ENCODE measurements around the gene DRICH1.
"Not testable (repeated sequence)": the region's sequence is repeated elsewhere in the genome, so short reads cannot be mapped to it uniquely, and the experiment has no call there.

The DRICH1 gene

DNA sequence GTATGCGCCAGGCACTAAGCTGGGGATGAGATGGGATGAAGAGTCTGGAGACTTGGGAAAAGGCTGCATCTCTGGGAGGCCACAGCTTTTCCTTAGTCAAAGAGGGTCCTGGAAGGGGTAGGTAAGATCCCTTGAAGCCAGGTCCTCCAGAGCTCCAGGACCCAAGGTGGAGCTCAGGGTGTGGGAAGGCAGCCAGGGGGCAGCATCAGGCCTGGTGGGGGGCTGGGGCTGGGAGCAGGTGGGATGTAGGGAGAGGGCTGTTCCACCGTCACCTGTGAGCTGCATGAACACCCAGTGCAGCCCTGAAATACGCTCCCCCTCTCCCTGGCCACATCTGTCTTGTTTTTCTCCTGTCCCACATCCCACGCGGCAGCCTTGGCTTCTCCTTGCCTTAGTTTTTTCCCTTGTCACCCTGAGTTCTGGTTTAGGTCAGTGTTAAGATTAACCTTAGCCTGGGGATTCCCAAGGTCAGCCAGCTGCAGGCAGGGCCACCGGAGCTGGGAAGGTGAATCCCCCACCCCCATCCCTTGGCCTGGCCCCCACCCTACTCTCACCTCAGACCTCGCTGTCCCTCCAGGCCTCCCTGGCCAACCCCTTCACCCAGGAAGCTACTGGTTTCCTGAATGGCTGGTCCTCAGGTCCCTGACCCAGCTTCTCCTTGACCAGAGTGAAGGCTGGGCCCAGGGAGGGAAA lies 34.4 kb downstream of the DRICH1 start:
- not testable (repeated sequence) for DNase-seq

DNA sequence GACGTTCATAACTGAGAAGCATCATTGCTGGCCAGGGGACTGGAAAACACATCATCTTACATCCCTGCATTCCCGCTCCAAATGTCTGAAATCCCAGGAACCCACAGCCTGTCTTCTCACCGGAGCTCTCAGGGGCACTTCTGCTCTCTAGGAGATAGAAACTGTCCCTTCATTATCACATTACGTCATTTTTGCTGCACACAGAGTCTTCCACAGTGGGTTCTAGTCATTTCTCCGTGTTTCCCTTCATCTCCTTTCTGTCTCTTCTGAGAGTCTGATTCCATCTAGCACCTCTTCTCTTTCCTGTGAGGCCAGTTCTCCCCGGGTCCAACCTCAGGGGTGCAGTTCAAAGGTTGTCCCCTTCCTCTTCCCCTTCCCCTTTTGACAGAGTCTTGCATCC lies 36.2 kb downstream of the DRICH1 start:
- DNase-seq, result not testable (repeated sequence)

DNA sequence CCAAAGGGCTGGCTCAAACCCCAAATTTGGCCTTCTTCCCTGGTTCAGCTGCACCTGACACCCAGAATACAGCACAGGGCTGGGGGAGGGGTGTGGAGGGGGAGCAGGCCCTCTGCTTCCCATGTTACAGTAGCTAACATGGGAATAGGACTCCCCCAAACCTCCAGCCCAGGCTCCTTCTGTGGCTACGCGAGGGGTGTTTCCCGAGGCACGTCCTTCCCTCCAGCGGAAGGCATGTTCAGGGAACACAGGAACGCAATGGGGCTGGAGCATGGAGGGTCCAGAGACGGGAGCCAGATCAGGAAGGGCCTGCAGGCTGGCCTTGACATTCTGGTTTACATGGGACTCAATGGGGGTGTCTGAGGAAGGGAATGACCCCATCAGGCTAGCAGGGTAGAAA lies 40.3 kb downstream of the DRICH1 start:
- no peak for DNase-seq

DNA sequence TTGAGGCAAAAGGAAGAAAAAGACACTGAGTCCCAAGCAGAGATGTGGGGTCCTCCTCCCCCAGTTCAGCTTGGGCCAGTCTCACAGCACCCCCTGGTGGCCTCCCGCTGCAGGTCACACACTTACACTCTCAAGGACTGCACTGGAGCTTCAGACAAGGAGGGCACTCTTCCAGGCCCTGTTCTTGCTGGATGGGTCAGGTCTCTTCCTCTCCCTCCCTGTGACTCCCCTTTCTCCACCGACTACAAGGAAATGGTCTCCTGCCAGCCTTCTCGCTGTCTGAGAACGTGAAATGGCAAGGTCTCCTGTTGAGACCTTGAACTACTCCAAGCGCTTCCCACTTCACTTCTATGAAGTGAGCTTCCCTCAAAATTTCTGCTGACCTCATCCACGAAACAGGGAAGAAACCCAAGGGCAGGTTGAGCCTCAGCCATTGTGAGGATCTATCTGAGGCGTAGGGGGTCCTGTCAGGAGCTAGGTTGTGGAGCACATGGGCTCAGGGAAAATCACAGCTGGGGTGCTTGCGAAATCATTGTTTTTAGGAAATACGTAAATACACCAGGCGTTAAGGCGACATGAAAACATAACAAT lies 40.8 kb downstream of the DRICH1 start:
- DNase-seq, result peak; percentile 24

DNA sequence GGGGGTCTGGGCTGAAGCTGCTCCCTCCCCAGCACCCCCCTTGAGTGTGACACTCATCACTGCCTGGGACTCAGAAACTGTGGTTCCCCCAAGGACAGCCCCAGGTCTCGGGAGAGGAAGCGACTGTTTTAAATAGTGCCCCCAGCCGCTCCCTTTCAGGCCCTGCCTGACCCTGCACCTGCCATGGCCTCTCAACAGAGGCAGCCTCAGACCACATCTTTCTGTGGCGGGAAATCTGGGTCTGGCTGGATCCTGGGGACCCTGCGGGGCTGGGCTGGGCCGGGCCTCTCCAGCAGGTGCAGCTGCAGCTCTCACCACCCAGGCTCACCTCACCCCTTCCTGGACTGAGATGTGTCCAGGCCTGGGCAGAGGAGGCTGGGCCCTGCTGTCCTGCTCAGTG lies 48.3 kb downstream of the DRICH1 start:
- DNase-seq, result no peak

DNA sequence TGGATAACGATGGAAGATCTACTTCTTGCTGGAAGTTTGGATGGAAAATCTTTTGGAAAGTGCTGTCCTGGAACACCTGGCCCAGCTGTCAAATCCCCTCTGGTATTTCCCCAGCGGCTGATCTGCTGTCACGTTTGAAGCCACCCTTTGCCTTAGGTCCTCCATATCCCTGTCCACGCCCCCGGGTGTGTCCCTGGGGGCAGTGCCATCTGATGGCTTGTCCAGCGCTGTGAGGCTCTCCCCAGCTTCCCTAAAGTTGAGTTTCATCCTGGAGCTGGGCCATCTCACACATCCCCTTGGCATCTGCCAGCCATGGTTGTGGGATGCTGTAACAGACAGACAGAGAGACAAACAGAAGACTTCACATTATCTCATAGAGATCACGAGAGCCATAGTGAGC lies 49.0 kb downstream of the DRICH1 start:
- DNase-seq, result no peak

DNA sequence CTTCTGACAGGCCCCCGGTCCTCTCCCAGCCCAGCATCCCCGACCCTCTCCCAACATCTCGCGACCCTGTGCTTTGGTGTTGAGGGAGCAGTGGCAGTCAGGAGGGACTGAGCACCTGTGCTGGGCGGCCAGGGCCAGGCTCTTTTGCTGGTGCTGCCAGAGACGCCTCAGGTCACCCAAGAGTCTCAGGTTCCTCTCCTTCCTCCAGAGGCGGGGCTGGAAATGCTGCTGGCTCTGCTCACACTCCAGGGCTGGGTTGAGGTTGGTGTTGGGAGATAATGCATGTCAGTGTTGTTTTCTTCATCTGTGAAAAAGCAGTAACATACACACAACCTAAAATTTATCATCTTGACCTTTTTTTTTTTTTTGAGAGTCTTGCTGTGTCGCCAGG lies 50.9 kb downstream of the DRICH1 start:
- DNase-seq, result no peak

DNA sequence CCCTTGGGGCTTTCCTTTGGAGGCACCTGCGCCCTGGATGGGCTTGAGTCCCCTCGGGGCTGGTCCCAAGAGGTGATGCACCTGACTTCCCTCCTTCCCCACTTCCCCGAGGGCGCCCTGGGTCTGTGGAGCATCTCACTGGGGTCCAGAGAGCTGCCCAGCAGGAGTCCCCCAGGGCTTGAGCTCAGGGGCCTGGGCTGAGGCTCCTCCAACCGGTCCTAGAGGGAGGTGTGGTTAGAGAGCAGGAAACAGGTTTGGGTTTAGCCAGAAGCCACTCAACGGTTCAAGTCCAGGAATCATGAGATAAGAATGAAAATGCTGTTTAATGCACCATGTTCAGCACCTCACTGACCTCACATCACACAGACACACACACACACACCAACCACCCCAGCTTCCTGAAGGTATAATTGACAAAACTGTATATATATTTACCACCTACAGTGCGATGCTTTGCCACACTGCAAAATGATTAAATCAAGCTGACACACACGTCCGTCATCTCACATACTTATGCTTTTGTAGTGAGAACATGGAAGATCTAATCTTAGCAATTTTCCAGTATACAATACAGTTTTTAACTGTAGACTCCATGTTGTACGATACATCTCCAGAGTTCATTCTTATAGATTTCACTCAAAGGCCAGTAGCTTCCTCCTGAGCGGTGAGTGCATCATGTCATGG lies 51.4 kb downstream of the DRICH1 start:
- DNase-seq, result no peak

DNA sequence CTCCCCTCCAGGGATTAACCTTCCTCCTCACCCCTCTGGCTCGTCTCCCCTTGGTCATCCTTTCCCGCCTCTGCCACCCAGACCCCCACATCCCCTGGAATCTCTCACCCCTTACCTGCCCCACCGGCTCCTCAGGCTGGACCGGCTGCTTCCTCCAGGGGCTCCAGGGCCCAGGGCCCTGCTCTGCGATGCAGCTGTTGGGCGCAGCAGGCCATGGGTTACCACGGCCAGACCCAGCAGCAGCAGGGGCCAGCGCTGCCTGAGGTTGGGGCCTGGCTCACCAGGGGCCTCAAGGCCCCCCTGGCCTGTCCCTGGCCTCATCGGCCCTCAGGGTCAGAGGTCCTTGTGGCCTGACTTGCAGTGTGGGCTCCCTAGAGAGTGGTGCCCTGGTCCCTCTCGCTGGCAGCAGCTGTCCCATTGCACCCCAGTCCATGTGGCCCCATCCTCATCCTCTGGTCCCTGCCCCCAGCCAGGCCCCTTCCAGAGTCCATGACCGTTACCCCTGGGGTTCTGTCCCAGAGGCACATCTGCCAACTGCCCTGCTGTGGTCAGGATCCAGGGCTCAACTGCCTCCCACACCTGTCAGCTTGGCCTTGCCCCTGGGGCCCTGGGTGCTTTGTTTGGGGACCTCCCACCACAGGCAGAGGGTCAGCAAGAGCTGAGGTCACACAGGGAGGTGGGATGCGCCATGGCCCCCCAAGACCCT lies 52.1 kb downstream of the DRICH1 start, which contains the start of gene IGLL1:
IGLL1 (minus strand) TSS at position 421 of the 706 bp plus-strand sequence; CDS start at position 321, 100 bp downstream.
- no peak for DNase-seq

DNA sequence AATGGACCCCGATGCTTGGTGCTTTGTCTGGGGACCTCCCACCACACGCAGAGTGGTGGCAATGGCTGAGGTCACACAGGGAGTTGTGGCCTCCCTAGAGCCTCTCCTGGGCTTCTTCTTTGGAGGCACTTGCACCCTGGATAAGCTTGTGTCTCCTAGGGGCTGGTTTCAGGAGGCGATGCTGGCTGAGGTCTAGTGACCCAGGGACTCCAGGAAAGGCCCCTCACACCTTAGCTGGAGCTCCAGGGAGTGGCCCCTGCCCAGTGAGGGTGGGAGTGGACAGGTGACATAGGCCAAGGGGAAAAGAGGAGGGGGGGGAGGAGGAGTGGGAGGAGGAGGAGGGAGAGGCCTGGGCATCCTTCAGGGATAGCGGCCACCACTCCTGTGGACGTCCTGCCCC lies 52.8 kb downstream of the DRICH1 start:
- no peak for DNase-seq

DNA sequence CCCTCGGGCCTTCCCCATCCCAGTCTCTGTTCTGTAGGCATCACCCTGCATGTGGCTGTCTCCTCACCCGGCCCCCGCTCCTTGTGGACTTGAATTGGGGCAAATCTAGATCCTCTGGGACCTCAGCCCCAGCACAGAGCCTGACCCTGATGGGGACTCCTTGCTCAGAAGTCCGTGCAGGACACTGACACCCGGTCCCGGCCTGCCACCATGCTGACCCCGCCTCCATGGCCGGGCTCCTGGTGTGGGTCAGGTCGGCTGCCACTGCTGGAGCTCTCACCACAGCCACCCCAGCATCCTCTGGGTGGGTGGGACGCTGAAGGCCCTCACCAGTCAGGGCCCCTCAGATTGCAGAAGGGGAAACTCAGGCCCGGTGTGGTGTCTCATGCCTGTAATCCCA lies 53.8 kb downstream of the DRICH1 start:
- no peak for DNase-seq

DNA sequence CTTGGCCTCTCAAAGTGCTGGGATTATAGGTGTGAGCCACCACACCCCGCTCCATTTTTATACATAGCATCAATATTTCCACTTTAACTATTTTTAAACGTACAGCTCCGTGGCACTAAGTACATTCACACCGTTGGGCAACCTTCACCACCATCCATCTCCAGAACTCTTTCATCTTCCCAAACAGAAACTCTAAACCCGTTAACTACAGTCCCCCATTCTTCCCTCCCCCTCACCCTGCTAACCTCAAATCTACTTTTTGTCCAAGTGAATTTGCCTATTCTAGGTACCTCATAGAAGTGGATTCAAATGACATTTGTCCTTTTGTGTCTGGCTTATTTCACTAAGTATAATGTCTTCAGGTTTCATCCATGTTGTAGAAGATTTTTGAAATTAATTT lies 55.4 kb downstream of the DRICH1 start:
- DNase-seq, result no peak

DNA sequence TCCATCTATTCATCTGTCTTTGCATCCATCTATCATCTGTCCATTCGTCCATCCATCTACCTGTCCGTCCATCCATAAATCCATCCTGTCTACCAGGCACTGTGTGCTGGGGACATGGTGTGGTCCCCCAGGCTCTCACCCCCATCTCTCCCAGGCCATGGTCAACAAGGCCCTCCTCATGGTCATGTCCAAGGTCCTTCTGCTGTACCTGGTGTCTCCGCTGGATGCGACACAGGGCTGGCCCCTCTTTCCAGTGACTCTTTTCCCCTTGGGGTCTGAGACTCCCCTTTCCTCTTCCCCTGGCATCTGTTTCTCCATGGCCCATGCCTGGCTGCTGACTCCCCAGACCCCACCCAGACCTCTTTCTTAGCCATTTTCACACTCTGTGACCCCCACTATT lies 56.5 kb downstream of the DRICH1 start:
- no peak for DNase-seq

DNA sequence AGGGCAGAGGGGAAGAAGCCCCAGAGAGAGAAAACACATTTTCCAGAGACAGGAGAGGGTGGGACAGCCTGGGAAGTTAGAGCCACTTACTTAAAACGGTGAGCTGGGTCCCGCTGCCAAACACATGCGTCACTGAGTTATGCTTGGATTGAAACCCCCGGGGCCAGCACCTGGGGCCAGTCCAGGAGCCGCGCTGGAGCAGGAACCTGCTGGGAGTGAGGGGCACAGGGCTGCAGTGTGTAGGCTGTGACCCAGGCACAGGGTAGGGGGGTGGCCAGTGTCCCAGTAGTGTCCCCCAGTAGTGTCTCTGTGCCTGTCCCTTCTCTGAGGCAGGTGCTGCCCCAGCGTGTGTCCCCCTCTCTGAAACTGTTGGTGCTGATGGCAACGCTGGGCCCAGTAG lies 57.2 kb downstream of the DRICH1 start:
- no peak for DNase-seq

DNA sequence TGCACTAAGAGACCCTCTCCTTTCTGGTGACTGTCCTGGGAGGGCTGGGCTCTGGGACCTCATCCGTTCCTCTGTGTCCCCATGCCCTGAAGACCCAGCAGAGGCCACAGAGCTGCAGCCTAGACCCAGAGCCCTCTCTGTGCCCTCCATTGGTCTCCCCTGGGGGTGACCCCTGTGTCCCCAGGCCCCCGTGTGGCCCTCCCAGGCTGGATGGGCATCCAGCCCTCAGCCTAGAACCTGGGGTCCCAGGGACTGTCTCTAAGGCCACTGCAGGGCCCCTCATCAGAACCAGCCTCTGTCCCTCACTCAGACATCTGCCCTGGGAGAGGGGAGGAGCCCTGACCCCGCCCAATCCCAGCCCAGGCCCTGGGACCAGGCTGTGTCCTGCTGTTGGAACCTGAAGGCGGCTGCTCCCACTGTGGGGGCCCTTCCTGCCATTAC lies 57.7 kb downstream of the DRICH1 start:
- DNase-seq, result no peak

DNA sequence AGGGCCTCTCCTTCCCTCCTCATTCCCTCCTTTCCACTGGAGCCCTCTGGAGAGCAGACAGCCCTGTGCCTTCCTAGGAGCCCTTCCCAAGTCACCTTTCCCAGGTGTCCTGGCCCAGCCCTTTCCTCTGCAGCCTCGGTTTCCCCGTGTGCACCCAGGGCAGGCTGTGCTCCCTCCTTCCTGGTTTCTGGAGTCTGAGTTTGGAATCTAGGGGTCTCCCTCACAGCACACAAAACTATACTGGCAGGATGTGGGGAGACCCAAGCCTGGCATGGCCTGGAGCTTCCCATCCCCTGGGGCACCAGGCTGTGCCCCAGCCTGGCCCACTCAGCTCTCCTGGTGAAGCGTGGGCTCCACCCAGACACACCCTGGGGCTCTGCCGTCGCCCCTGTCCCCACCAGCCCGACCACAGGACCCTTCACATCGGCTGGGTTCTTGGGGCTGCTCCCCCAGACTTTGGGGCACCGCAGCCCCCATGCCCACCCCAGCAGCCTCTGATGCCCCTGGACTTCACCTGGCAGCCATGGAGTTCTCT lies 58.4 kb downstream of the DRICH1 start:
- not testable (repeated sequence) for DNase-seq

DNA sequence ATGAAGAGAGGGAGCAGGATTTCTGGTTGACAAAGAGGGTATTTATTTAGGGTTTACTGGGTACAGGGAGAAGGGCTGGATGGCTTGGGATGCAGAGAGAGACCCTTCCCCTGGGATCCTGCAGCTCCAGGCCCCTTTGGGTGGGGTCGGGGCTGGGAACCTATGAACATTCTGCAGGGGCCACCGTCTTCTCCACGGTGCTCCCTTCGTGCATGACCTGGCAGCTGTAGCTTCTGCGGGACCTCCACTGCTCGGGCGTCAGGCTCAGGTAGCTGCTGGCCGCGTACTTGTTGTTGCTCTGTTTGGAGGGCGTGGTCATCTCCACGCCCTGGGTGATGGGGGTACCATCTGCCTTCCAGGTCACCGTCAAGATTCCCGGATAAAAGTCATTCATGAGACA lies 59.0 kb downstream of the DRICH1 start:
- not testable (repeated sequence) for DNase-seq

DNA sequence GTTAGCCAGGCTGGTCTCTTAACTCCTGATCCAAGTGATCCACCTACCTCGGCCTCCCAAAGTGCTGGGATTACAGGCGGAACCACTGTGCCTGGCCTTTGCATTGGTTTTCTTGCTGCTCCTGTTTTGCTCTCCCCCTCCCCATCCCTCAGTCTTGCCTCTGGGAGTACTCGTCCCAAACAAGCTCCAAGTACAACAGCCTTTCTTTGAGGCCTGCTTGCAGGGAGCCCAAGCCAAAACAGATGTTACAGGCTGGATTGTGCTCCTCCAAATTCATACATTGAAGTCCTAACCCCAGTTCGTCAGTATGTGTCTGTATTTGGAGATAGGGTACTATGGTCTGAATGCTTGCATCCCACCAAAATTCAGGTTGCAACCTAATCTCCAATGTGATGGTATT lies 60.6 kb downstream of the DRICH1 start:
- DNase-seq, result no peak

DNA sequence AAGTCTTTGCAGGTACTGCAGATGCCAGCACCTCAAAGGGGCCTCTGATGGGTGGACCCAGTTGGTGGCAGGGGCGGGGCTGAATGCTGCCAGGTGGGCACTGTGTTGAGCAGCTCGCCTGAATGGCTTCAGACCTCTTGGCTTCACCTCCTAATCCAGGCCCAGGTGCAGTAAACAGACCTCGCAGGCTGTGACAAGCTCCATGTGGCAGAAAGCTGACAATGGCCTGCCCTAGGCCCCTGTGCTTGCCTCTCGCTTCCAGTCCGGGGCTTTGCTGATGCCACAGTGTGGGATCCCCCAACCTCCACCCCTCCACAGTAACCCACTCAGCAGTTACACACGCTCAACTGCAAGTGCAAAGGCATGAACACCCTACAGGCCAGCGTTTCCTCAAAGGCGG lies 61.4 kb downstream of the DRICH1 start:
- no peak for DNase-seq

DNA sequence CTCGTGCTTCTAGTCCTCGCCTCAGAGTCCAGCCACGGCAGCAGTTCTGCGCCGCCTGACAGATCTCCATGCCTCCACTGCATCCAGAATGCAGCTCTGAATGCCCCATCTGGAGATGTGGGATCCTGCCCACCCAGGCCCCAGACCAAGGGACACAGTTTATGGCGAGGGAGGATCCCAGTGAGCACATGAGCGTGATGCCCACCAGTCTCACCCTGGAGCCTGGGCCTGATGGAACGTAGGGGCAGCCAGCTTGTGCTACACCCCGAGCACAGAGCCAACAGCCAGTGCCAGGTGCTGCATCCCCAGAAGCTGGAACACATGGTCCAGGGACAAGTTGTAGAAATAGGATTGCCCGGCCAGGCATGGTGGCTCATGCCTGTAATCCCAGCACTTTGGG lies 62.4 kb downstream of the DRICH1 start:
- DNase-seq, result no peak

DNA sequence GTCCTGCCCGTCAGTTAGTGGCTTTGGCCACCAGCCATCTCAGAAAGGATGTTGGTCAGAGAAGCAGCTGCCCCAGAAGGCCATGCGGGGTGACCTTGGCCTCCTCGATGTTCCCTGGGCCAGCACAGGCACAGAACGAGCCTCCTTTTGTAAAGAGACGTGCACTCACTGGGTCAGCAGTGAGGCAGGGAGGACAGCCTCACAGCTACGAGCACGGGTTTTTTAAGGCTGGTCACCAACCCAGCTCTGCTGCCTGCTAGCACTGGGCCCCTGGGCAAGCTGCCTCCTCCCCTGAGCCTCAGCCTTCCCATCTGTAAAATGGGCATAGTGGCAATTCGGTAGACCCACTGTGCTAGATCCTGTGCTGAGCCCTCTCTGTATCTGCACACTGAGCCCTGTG lies 62.8 kb downstream of the DRICH1 start:
- DNase-seq, result no peak

DNA sequence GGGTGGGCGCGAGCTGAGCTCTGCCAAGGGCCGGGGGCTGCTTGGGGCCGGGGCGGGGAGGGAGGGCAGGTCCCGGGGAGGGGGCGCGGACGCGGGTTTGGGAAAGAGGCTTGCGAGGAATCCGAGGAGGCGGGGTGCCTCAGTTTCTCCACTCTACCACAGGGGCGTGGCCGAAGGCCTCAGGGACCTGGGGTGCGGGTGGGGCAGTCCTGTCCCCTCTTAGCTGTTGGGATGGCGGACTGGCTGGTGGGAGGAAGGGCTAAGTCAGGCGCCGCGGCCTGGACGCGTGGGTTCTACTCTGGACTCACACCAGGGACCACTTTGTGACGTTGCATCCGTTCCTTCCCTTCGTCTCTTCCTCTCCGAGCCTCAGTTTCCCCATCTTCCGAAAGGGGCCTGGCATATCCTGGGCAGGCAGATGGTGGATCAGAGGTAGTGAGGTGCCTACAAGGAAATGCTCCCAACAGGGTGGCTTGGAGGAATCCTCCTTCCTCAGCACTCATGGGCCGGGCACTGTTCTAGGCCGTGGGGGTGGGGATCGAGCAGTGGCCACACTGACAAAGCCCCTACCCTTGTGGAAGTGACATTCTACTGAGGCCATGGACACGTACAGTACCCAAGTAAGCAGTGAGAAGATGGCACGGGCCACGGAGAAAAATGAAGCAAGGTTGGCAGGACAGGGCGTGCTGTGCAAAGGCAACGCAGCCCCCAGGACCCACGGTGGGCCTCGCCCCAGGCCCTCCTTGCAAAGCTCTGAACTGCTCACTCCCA lies 65.2 kb downstream of the DRICH1 start:
- DNase-seq, result no peak

Data from effector CD8-positive, alpha-beta T cell (primary cell).